Measurements from ENCODE around the gene ZSWIM1. TPM values are rescaled to one million over a fixed set of nuclear protein-coding genes. Genes with fewer than 3 reads are reported as not detected.

ZSWIM1 gene
- total and polyA plus RNA-seq, 2 donors (not counting 1 experiment from before 2014, with no cell fraction given): 5.4 to 15.7 TPM

GRCh38 chr20:45890077-45890984 lies 9.3 kb downstream of the ZSWIM1 start:
- H3K4me3 Mint-ChIP-seq: peak overlapping the region; percentile 97
- Histone ChIP-seq H3K36me3 (replicated peaks in 1 of 2; ENCODE audit: control extremely low read depth in 1 of 2, control insufficient read depth in 1 of 2, extremely low read depth in 1 of 2, insufficient read depth in 2 of 2, low read length in 1 of 2) (peaks cover 0 to 24% of the 10 kb centered on the region in 2 experiments), H3K4me3 (ENCODE audit: control extremely low read depth in 1 of 5, extremely low read depth in 1 of 5, insufficient read depth in 1 of 5, low read depth in 2 of 5, low read length in 4 of 5) (peak overlapping the region; percentile 22 to 95 (median 78)), H3K27me3 (replicated peaks in 1 of 4; ENCODE audit: control extremely low read depth in 1 of 4, control insufficient read depth in 3 of 4, insufficient read depth in 4 of 4, low read length in 3 of 4) (no peaks in the 10 kb centered on the region), H2AFZ (ENCODE audit: insufficient read depth, low read depth, low read length, poor library complexity, severe bottlenecking) (peak overlapping the region; percentile 93), H4K20me1 (ENCODE audit: control insufficient read depth, insufficient read depth, low read length, poor library complexity, severe bottlenecking) (no peaks in the 10 kb centered on the region), H3K4me2 (replicated peaks; ENCODE audit: low read depth, low read length, poor library complexity, severe bottlenecking) (peak overlapping the region; percentile 99), H3K4me1 (ENCODE audit: control insufficient read depth in 2 of 2, insufficient read depth in 2 of 2, low read length in 2 of 2) (peaks cover 24 to 29% of the 10 kb centered on the region in 2 donors), H3K79me2 (ENCODE audit: control insufficient read depth, insufficient read depth, low read length) (peaks cover 7% of the 10 kb centered on the region), H3K9me3 (ENCODE audit: control extremely low read depth in 1 of 3, control insufficient read depth in 2 of 3, insufficient read depth in 1 of 3, low read length in 2 of 3) (no peaks in the 10 kb centered on the region), H3K27ac (ENCODE audit: low read length in 2 of 2) (peak overlapping the region; percentile 51 to 80), H3K9ac (ENCODE audit: low read length) (peak overlapping the region; percentile 85)
- ChIA-PET CTCF (interaction anchor here (0.7 to 3.2 kb wide), 12 partner anchors 9 to 91 kb away, joined by 3 to 24 read pairs (median 6); partner anchors contain the start of gene ZSWIM1), POLR2A (interaction anchor here (0.5 to 5.3 kb wide), 10 partner anchors 9 to 483 kb away, joined by 3 to 41 read pairs (median 6); partner anchors contain the start of genes ACOT8, PCIF1, ZNF335 and ZSWIM1)
- 5% methylated on average over 79 of the region's 79 CpGs for WGBS (ENCODE audit: insufficient coverage)
- peak; percentile 46 for TF ChIP-seq CTCF (IDR thresholded peaks at IDR 0.05)
- TF ChIP-seq EZH2 (IDR thresholded peaks at IDR 0.05; ENCODE audit: borderline replicate concordance, insufficient read depth, low read depth, low read length, poor library complexity, severe bottlenecking): no peak
- peaks cover 31% of the 10 kb centered on the region for H3K4me1 Mint-ChIP-seq
- H3K27me3 Mint-ChIP-seq: no peaks in the 10 kb centered on the region
- no peaks in the 10 kb centered on the region for H3K9me3 Mint-ChIP-seq (ENCODE audit: insufficient read depth)
- peak; percentile 35 for ATAC-seq (ENCODE audit: low read depth)
- intact Hi-C loops (cut with micrococcal nuclease): loop anchor here (2.0 kb wide), 3 partner anchors 72 to 100 kb away; partner anchors contain the start of genes DNTTIP1 and WFDC3
- DNase-seq: peak; percentile 70
- H3K27ac Mint-ChIP-seq: peak overlapping the region; percentile 96
